ENCODE results near the gene DMD.

DMD gene

GRCh38 chrX:31355206-31355955 lies 1856.0 kb downstream of the DMD start:
- TF ChIP-seq, protein P1, sequence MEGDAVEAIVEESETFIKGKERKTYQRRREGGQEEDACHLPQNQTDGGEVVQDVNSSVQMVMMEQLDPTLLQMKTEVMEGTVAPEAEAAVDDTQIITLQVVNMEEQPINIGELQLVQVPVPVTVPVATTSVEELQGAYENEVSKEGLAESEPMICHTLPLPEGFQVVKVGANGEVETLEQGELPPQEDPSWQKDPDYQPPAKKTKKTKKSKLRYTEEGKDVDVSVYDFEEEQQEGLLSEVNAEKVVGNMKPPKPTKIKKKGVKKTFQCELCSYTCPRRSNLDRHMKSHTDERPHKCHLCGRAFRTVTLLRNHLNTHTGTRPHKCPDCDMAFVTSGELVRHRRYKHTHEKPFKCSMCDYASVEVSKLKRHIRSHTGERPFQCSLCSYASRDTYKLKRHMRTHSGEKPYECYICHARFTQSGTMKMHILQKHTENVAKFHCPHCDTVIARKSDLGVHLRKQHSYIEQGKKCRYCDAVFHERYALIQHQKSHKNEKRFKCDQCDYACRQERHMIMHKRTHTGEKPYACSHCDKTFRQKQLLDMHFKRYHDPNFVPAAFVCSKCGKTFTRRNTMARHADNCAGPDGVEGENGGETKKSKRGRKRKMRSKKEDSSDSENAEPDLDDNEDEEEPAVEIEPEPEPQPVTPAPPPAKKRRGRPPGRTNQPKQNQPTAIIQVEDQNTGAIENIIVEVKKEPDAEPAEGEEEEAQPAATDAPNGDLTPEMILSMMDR (IDR thresholded peaks at IDR 0.05; ENCODE audit: insufficient read depth, low read depth, low read length, missing control alignments): no peak

DNA sequence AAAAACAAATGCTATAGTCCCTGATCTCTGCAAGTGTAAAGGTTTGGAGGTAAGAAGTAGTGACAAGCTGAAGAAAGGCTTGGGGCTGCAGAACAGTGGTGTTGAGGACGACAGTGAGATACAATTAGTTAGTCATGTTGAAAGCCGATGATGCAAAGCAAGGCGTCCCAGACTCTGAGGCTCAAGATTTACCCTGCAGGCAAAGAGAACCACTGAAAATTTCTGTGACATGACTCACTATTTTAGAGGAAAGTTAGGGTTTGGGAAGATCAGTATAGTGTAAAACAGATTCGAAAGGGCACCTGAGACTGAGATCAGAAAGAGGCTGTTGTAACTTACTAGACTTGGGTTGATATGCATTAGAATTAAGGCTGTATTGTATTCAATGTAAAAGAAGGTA lies 1858.3 kb downstream of the DMD start:
- no peak overlapping the region for H3K4me3 ChIP-seq (ENCODE audit: low read length)
- TF ChIP-seq, protein P1 (IDR thresholded peaks at IDR 0.05; ENCODE audit: insufficient read depth, low read depth, low read length, missing control alignments): no peak
- peak; percentile 86 for DNase-seq (ENCODE audit: low read depth)

More at GRCh38 chrX:31355206-31355955, 1856.0 kb downstream of the DMD start:
- H3K4me3 ChIP-seq (ENCODE audit: low read length): no peak overlapping the region
- DNase-seq (ENCODE audit: low read depth): peak; percentile 8

DNA sequence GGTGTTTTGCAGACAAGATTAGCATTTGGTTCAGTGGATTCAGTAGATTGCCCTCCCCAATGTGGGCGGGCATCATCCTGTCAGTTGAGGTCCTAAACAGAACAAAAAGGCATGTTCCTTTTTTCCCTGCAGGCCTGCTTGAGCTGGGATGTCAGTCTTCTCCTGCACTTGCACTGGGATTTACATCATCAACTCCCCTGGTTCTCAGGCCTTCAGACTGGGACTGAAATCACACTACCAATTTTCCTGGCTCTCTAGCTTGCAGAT lies 1860.6 kb downstream of the DMD start:
- no peak for DNase-seq (ENCODE audit: low read depth)
- no peak overlapping the region for H3K4me3 ChIP-seq (ENCODE audit: low read length)
- TF ChIP-seq, protein P1 (IDR thresholded peaks at IDR 0.05; ENCODE audit: insufficient read depth, low read depth, low read length, missing control alignments): no peak

- H3K4me3 ChIP-seq (ENCODE audit: low read length): no peak overlapping the region
- TF ChIP-seq, protein P1 (IDR thresholded peaks at IDR 0.05; ENCODE audit: insufficient read depth, low read depth, low read length, missing control alignments): no peak
- DNase-seq (ENCODE audit: low read depth): no peak
Observed at GRCh38 chrX:31349515-31349914, 1861.8 kb downstream of the DMD start.

- TF ChIP-seq, protein P1 (IDR thresholded peaks at IDR 0.05; ENCODE audit: insufficient read depth, low read depth, low read length, missing control alignments): no peak
- H3K4me3 ChIP-seq (ENCODE audit: low read length): no peak overlapping the region
- no peak for DNase-seq (ENCODE audit: low read depth)
Observed at GRCh38 chrX:31340587-31340986, 1870.8 kb downstream of the DMD start.

DNA sequence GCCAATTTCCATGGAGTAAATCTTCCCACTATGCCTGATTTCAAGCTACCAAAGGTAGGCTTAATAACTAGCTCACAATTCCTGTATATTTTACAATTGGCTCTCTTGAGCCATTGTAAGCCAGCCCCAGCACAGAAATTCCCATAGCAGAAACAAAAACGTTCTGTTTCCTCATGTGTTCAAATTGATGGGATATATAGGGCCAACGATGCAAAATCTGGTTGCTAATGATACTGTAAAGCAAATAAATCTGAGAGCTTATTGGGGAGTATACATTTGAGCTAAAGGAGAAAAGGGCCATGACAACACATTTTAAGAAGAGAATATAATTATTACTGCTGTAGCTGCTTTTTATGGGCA lies 1872.4 kb downstream of the DMD start:
- TF ChIP-seq, protein P1 (IDR thresholded peaks at IDR 0.05; ENCODE audit: insufficient read depth, low read depth, low read length, missing control alignments): no peak

DNA sequence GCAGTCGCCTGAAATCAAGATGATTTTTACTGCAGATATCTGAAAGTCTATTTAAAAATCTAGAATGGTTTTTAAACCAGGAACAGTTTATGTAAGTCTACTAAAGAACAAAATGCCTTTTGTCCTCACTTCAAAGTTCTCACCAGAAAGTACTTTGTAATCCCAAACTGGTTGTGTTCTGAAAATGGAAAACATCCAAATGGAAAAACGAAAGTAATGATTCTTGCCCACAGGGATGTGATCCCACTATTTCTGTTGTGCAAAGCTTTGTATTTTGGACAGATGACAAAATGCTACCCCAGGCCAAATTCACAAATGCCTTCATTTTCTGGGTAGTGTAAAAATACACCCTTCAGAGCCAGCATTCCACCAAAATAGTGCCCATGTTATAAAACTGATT lies 1874.0 kb downstream of the DMD start:
- TF ChIP-seq, protein P1 (IDR thresholded peaks at IDR 0.05; ENCODE audit: insufficient read depth, low read depth, low read length, missing control alignments): no peak
- no peak for DNase-seq (ENCODE audit: low read depth)
- H3K4me3 ChIP-seq (ENCODE audit: low read length): no peak overlapping the region

More for the DNA sequence above, 1872.4 kb downstream of the DMD start:
- DNase-seq (ENCODE audit: low read depth): no peak
- no peak overlapping the region for H3K4me3 ChIP-seq (ENCODE audit: low read length)
